Tibial artery (tissue), 4 donors: Measurements from ENCODE around the gene MOK.
A peak's percentile ranks its signal among the peaks of the same experiment; 100 is the strongest.

Experiments
- DNase-seq, 2 donors: peaks; one replicate each; pipeline ENCODE4 v3.0.0-alpha.2; 2019
- H3K27ac ChIP-seq, 2 donors: fragments of 200-600 bp; sonication (generic) in 1 of 2; 1 replicate in 1 of 2; 2 replicates in 1 of 2; pipeline ENCODE4 v1.5.1; 2018 to 2019; ENCODE audit warnings: mild to moderate bottlenecking in 1 of 2
- H3K27me3 ChIP-seq, 2 donors: fragments of 200-600 bp; sonication (generic) in 1 of 2; one replicate each; pipeline versions ENCODE4 v1.5.1 to v1.6.0; 2016 to 2019
- H3K36me3 ChIP-seq, 3 donors: fragments of 200-600 bp; sonication (generic) in 2 of 3; one replicate each; pipeline ENCODE4 v1.5.1; 2016 to 2019; ENCODE audit warnings: mild to moderate bottlenecking in 2 of 3
- H3K4me1 ChIP-seq, 4 donors: fragments of 200-600 bp; sonication (generic) in 2 of 4; 1 replicate in 3 of 4; 2 replicates in 1 of 4; pipeline ENCODE4 v1.5.1; 2016 to 2019
- H3K4me3 ChIP-seq, 2 donors: fragments of 200-600 bp; sonication (generic) in 1 of 2; 1 replicate in 1 of 2; 2 replicates in 1 of 2; pipeline ENCODE4 v1.5.1; 2018 to 2019; ENCODE audit warnings: mild to moderate bottlenecking in 2 of 2
- H3K9me3 ChIP-seq, 3 donors: fragments of 200-600 bp; sonication (generic) in 1 of 3; one replicate each; pipeline ENCODE4 v1.5.1; 2016 to 2019
- intact Hi-C: fragments of 100-400 bp; cut with DNase I; formaldehyde crosslinking; loops from one replicate; pipeline ENCODE4 v1.15.0; 2023; ENCODE audit warnings: low total_unique reads
- TF ChIP-seq, protein P1 (sequence below), 2 experiments: fragments of 200-600 bp in 1 of 2; fragments of 450-650 bp in 1 of 2; IDR thresholded peaks; one replicate each; pipeline ENCODE4 v1.5.1; 2017 to 2019; ENCODE audit warnings: antibody characterized with exemption in 2 of 2, mild to moderate bottlenecking in 1 of 2, moderate library complexity in 1 of 2

The MOK gene

GRCh38 chr14:102326583-102326982 is 21.6 kb upstream of the MOK start:
- Histone ChIP-seq H3K27ac (no peak overlapping the region), H3K9me3 (no peaks in the 10 kb centered on the region), H3K4me1 (peaks cover 0 to 6% (median 5%) of the 10 kb centered on the region in 4 donors), H3K27me3 (no peaks in the 10 kb centered on the region), H3K4me3 (no peak overlapping the region), H3K36me3 (peaks cover 7 to 23% (median 14%) of the 10 kb centered on the region in 3 donors)
- TF ChIP-seq, protein P1, sequence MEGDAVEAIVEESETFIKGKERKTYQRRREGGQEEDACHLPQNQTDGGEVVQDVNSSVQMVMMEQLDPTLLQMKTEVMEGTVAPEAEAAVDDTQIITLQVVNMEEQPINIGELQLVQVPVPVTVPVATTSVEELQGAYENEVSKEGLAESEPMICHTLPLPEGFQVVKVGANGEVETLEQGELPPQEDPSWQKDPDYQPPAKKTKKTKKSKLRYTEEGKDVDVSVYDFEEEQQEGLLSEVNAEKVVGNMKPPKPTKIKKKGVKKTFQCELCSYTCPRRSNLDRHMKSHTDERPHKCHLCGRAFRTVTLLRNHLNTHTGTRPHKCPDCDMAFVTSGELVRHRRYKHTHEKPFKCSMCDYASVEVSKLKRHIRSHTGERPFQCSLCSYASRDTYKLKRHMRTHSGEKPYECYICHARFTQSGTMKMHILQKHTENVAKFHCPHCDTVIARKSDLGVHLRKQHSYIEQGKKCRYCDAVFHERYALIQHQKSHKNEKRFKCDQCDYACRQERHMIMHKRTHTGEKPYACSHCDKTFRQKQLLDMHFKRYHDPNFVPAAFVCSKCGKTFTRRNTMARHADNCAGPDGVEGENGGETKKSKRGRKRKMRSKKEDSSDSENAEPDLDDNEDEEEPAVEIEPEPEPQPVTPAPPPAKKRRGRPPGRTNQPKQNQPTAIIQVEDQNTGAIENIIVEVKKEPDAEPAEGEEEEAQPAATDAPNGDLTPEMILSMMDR (IDR thresholded peaks at IDR 0.05) = no peak
- intact Hi-C loops = no loop called here
- no peak for DNase-seq

- intact Hi-C loops = no loop called here
- no peak overlapping the region for H3K4me3 ChIP-seq
- no peaks in the 10 kb centered on the region for H3K9me3 ChIP-seq
- no peaks in the 10 kb centered on the region for H3K27me3 ChIP-seq
- no peak overlapping the region for H3K27ac ChIP-seq
- peaks cover 5 to 19% (median 14%) of the 10 kb centered on the region in 3 donors for H3K36me3 ChIP-seq
- TF ChIP-seq, protein P1 (IDR thresholded peaks at IDR 0.05) = no peak
- H3K4me1 ChIP-seq = peaks cover 0 to 9% (median 7%) of the 10 kb centered on the region in 4 donors
- DNase-seq = no peak
Measured at GRCh38 chr14:102325791-102326345, 20.9 kb upstream of the MOK start.

DNA sequence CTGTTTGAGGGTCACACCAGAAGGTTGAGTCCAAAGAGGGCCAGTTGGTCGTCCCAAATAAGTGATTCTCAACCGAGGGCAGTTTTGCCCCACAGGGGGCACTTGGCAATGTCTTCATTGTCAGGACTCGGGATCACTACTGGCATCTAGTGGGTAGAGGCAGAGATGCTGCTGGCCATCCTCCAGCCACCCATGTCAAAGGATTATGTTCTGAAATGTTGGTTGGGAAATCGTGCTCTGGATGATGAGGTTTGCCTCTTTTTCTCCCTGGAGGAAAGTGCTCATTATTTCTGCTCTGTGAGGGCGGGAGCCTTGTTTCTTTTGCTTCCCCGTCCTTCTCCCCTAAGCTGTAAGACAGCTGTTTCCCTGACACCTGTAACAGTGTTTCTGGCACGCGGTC is 18.1 kb upstream of the MOK start:
- Histone ChIP-seq H3K27me3 (no peaks in the 10 kb centered on the region), H3K4me1 (peaks cover 0 to 26% (median 21%) of the 10 kb centered on the region in 4 donors), H3K36me3 (peaks cover 5 to 19% (median 14%) of the 10 kb centered on the region in 3 donors), H3K27ac (peak overlapping the region; percentile 63 to 68), H3K4me3 (no peak overlapping the region), H3K9me3 (no peaks in the 10 kb centered on the region)
- TF ChIP-seq, protein P1 (IDR thresholded peaks at IDR 0.05) = peak; percentile 39 to 51
- intact Hi-C loops = no loop called here
- peak; percentile 84 to 88 for DNase-seq

DNA sequence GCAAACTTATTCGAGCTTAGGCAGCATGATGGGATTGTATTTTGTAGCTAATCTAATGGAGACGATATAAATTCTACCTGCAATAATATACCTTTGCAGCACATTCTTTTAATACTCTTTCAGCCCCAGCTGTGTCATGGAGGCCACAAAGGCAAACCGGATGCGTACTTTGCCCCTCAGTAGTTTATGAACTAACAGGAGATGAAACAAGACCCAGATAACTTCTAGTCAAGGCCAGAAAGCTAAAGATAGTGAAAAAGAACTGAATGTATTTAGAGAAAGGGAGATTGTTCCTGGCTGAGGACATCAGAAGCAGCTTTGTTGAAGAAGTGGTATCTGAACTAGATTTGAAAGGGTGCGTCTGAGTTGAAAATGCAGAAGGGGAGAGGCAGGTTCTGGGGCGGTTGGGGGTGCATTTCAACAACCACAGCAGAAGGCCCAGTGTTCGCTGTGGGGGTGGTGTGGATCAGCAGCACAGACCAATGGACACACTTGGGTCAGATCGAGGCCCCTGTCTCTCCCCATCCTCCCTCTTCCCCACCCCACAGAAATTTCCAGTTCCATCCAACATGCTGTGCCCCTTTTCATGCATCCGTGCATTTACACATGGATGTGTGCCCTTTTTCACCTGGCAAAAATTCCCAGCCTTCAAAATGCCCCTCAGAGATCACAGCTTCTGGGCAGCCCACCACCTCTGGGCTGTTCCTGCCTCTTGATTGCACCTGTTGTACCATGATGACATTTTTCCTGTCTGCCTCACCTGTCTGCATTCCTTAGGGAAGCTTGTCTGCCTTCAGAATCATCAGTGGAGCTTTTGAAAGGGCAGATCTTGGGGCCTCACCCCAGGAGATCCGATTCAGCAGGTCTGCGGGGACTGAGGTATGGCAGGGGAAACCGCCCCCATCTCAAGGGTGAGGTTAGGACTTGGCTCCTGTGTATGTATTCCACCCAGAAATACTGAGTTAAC is 16.8 kb upstream of the MOK start:
- Histone ChIP-seq H3K27ac (no peak overlapping the region), H3K4me3 (no peak overlapping the region), H3K4me1 (peaks cover 0 to 32% (median 25%) of the 10 kb centered on the region in 4 donors), H3K36me3 (peaks cover 5 to 18% (median 14%) of the 10 kb centered on the region in 3 donors), H3K27me3 (no peaks in the 10 kb centered on the region), H3K9me3 (no peaks in the 10 kb centered on the region)
- TF ChIP-seq, protein P1 (IDR thresholded peaks at IDR 0.05) = no peak
- DNase-seq = no peak
- intact Hi-C loops = no loop called here

GRCh38 chr14:102320671-102321455 is 15.9 kb upstream of the MOK start:
- Histone ChIP-seq H3K4me1 (peaks cover 0 to 38% (median 28%) of the 10 kb centered on the region in 4 donors), H3K9me3 (no peaks in the 10 kb centered on the region), H3K27me3 (no peaks in the 10 kb centered on the region), H3K36me3 (peaks cover 3 to 9% (median 5%) of the 10 kb centered on the region in 3 donors), H3K27ac (peak overlapping the region; percentile 94 to 97), H3K4me3 (peak overlapping the region; percentile 81)
- TF ChIP-seq, protein P1 (IDR thresholded peaks at IDR 0.05) = no peak
- DNase-seq = no peak
- intact Hi-C loops = no loop called here
